T-helper 1 cell (primary cell): ENCODE results near the gene MYO16.
"Not testable (repeated sequence)": the region's sequence is repeated elsewhere in the genome, so short reads cannot be mapped to it uniquely, and the experiment has no call there.

ENCODE experiments used
- DNase-seq, 5 donors: peaks; one replicate each; pipeline ENCODE4 v3.0.0-alpha.2; 2012 to 2020

Gene MYO16

DNA sequence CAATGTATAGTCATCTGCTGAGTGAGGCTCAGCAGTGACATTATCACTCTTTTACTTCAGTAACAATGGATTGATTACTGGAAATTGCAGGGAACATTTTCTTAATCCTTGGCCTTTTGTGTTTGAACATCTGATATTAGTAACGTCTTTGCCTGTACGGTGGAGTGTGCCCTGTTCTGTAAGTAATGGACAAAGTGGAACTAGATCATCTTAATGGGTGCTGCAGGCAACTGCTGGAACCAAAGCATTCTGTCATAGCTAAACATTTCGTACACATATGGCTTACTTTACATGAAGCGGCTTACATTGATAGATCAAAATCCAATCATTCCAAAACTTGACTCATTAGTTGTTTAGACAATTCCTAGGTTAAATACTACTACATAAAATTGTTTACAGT is 114.1 kb downstream of the MYO16 start:
- no peak for DNase-seq

DNA sequence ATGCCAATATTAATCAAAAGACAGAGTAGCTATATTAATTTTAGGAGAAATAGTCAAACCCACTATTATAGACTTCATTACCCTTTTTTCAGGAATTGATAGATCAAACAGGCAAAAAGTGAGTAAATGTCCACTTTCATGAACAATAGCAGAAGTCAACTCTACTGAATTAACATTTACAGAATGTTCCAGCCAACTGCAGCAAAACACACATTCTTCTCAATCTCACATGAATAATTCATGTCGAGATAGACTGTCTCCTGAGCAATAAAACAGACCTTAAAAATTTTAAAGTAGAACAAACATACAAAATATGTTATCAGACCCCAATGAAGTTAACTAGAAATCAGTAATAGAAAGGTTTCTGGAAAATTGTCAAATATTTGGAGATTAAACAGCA is 118.4 kb downstream of the MYO16 start:
- DNase-seq, result no peak

DNA sequence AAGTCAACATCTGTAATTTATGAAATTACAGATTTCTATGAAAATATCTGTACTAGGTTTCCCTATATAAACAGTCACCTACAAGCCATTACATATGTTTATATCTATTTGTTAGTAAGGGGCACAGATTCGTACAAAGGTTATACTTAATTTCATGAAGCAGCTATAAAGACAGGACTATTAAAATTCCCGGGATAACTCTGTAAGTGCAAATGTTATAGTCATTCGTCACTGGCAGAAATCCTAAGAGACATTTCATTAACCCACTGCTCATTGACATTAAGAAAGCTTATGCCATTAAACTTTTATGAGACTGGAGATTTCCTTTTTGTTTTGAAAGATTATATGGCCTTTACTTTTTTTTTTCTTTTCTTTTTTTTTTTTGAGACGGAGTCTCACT is 122.9 kb downstream of the MYO16 start:
- DNase-seq, result no peak

DNA sequence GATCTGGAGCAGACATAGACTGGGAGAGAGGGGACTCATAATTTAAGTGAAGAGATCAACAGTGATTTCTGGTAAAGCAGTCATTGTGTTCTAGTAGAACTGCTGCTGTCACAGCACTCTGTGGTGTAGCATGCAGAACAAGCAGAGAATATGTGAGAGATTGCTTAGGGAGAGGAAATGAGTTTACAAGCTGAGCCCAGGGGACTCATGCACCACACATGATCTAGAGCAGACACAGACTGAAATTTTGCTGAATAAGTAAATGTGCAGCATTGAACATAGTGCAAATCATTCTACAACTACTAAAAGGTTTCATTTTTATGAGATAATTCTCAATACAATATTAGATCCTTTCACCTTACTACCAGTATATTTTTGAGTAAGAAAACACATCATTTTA is 125.7 kb downstream of the MYO16 start:
- no peak for DNase-seq

DNA sequence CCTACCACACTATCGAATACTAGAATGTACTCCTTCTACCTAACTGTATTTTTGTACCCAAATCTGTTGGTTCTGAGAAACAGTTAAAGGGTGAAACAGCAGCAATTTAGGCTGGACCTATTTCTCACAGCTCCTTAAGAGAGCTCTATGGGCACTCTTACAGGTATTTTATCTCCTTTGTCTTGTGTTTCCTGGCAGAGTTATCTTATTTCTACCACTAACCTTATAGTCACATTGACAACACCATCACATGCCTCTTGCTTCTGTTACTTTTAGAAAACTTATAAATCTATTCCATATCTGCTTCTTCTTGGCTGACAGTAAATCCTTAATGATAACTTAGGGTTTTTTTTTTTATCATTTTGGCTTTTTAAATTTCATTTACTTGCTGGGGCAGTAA is 130.7 kb downstream of the MYO16 start:
- DNase-seq, result no peak

DNA sequence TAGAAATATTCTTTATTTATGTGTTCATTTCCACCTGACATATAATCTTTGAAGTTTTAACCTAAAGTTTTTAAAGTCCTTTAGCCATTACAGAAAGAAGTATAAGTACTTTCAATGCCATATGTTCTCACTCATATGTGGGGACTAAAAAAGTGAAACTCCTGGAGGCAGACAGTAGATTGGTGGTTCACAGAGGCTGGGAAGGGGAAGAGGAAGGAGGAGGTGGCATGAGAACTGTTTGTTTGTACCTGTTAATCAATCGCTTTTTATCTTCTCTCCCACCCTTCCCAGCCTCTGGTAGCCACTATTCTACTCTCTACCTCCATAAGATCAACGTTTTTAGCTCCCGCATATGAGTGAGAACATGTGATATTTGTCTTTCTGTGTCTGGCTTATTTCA is 131.1 kb downstream of the MYO16 start:
- no peak for DNase-seq

DNA sequence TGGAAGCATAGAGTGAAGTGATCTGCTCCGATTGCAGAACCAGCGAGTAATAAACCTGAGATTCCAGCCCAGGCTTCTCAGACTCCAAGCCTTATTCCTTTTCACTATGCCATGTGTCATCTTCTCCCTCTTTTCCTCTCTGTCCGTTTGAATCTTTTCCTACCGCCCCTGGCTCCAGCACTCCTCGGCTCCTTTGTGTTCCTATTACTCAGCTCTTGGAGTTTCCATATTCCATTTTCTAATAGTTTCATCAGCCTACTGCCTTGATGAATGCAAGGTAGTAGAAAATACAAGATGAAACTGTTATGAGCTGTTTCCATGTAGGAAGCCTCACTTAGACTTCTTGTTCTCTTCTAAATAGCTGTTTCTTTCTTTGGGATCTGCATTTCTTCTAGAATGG is 138.6 kb downstream of the MYO16 start:
- no peak for DNase-seq

DNA sequence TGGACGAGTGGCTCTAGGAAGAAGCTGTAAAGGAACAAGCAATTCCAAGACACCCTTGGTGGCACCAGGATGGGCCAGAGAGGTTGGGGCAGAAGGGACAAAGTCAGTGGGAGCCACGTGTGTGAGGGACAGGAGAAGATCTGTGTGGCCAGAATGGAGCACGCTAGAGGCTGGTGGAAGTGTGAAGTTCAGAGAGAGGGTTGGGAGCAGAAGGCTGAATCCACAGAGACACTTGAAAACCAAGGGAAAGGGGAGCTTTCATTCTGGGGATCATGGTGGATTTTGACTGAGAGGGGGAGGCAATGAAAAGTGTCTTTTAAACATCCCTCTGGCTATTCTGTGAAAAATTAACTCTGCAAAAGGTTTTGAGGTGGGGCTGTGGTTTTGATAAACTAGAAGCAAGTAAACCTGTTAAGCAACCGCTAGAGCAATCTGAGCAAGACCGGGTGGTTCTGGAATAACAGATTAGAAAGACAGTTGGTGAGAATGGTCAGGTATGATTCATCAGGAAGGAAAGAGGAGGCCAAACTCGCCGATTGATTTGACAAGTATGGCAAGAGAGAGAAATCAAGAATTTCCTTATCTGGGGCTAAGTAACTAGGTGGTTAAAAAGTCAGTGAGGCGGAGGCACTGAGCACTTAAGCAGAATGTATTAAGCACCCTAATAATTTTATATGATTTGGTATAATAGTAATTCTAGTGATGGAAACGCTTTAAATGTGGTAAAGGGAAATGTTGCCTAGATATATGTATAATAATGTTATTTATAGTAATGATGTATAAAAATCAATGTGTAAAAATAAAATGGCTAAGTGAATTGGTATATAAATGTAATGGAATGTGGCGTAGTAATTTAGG is 140.0 kb downstream of the MYO16 start:
- DNase-seq, result no peak

DNA sequence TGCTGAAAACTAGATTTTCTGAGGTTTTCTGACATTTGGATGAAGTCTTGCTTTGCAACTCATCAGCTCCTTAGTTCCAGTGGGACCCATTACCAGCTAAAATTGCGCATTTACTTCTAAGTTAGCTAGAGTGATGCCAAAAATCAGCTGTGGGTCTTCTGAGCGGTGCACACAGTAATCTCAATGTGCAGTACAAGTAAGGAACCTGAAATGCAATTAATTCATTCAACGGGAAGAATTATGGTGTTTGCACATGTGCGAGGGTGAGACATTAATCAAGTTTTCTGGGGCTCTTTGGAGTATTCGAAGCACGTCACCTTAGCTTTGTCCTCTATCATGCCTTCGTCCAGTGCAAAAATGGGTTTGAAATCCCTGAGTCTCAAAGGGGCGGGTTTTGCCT is 146.2 kb downstream of the MYO16 start:
- DNase-seq, result no peak

DNA sequence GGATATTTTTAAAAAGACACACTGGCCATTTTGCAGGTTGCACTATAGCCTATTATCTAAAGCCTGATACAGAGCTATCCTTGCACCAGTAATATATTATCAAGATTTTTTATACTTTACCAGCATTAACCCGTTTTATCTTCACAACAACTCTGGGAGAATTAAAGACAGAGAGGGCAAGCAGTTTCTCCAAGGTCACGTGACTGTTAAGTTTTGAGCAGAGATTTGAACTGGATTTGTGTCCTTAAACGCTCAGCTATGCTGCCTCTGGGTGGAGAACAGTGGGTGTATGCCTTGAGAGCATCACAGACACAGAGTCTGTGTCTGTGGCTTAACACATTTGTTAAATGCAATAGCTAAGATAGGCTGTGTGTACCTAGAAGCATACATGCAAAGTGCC is 147.2 kb downstream of the MYO16 start:
- no peak for DNase-seq

DNA sequence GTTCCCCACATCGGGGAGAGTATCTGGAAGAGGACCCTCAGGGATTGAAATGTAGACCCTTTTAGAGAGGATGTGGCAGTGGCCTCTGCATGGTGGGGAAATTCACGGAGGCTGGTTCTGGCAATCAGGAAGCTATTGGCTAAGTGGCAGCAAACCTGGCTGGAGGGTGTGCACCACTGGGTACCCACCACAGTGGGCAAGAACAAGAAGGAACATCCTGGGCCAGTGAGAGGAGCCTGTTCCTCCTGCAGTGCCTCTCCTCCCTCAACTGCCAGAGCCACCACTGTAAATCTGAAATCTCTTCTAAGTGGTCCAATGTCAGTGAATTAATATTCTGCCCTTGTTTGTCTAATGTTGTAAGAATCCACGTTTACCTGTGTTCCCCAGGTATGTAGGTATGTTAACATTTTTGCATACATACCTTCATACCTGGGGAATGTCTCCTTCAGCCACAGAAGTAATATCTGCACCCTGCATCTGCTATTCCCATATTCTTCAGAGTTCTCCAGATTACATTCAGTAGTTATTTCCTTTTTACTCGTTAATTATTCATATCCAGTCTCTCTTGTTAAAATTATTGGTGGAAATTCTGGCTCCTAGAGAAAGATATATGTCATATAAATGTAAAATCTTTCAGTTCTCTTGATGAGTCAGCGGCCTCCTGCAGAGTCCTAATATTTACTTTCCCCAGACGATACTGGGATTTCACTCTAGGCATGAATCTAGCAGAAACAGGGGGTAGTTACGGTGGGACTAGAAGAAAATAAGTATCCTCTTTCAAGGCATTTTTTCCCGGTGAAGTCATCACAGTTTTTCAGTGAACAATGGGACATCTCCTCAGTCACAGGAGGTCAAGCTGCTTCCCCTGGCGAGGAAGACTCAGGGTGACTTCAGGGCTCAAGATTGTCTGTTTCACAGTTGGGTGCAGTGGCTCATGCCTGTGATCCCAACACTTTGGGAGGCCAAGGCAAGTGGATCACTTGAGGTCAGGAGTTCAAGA is 148.3 kb downstream of the MYO16 start:
- no peak for DNase-seq

DNA sequence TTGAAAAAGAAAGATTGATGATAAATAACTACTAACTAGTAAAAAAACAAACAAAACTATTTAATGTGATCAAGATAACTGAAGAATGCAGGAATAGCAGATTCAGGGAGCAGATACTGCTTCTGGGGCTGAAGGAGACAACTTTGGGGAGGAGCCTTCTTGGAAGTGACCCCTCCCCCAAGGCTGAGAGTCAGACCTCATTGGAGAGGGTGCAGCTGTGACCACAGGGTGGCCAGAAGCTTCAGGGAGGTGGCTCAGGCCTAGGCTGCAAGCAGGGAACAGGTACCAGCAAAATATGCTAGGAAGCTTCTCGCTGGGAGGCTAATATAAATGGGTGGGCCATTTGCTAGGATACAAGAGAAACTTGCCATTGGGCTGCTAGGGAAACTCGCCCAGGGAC is 149.9 kb downstream of the MYO16 start:
- DNase-seq, result no peak

DNA sequence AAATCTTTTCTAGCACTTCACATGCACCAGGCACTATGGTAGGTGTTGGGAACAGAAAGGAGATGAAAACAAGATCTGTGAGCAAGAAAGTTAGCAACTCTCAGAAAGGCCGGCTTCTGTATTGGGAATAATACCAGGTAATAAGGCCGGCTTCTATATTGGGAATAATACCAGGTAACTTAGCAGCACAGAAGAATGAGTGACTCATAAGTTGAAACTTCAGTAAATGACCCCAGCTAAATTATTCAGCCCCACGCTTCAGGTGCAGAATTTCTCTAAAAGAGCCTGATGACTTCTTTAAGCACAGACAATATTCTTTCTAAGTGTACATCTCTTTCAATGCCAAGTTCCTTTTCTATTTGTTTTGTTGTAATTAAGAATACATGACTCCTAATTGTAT is 151.3 kb downstream of the MYO16 start:
- DNase-seq, result no peak

DNA sequence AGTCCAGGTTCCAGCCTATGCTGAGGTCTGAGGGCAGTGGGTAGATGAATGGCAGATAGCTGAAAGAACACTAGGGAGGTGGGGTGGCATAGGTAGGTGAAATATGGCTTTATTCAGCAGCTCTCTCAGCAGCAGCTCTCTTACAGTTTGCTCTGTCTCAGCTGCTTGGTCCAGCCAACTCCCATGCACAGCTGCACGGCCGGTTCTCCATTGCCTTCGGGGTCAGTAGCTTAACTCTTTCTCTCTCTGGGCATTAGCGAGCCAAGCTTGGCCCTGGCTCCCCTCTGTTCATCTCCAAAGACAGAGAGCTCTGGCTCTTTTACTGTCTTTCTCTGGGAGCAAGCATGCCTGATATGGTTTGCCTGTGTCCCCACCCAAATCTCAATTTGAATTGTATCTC is 151.9 kb downstream of the MYO16 start:
- no peak for DNase-seq

DNA sequence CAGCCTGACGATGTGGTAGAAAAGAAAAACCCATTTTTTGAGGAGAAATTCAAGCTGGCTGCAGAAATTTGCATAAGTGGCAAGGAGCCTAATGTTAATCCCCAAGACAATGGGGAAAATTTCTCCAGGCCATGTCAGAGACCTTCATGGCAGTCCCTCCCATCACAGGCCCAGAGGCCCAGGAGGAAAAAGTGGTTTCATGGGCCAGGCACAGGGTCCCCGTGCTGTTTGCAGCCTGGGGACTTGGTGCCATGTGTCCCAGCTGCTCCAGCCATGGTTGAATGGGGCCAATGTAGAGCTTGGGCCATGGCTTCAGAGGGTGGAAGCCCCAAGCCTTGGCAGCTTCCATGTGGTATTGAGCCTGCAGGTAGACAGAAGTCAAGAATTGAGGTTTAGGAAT is 153.1 kb downstream of the MYO16 start:
- DNase-seq, result not testable (repeated sequence)

DNA sequence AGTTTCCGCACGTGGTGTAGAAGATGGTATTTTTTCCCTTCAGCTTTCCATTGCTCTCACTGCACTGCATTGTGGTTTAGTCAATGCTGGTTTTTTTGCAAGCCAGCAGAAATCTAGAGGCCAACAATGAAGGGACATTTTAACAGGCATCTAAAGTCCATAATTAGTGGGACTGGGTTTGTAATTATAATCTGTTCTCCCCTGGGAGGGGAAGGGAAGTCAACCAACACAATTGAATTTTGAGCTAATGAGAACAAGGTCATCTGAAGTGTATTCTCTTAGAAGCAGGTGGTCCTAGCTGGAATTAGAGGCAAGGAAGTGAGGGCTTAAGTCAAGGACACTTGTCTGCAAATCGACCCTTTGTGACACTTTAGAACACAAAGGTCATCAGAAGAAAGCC is 156.4 kb downstream of the MYO16 start:
- no peak for DNase-seq

DNA sequence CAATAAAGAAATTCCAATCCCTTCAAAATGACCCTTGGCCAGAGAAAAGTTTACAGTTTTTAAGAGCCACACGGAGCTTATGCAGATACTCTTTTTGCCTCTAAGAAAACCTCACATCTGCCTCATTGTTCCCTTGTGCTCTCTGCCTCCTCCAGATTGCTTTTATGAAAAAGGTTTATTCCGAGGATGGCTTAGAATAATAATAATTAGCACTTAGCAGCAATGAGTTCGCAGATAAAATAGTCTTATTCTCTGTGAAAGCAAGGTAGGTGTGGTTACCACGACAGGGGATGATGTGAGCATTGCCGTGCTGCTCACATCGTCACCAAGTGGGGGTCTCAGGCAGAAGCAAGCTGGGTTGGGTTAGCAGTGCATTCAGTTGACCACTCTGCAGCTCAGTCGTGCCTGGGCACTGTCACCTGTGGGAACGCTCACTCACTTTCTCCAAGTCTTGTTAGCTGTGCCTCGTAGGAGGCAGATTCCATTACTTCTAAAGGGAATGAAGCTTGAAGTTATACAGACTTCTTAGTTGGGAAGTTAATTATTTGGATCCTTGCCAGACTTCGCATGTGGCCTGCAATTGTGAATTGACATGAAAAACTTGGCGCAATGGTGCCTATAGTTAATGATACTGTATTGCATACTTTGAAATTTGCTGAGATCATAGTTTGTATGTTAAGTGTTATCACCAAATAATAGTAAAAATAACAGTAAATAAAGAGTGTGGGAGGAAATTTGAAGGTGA is 157.2 kb downstream of the MYO16 start:
- no peak for DNase-seq

DNA sequence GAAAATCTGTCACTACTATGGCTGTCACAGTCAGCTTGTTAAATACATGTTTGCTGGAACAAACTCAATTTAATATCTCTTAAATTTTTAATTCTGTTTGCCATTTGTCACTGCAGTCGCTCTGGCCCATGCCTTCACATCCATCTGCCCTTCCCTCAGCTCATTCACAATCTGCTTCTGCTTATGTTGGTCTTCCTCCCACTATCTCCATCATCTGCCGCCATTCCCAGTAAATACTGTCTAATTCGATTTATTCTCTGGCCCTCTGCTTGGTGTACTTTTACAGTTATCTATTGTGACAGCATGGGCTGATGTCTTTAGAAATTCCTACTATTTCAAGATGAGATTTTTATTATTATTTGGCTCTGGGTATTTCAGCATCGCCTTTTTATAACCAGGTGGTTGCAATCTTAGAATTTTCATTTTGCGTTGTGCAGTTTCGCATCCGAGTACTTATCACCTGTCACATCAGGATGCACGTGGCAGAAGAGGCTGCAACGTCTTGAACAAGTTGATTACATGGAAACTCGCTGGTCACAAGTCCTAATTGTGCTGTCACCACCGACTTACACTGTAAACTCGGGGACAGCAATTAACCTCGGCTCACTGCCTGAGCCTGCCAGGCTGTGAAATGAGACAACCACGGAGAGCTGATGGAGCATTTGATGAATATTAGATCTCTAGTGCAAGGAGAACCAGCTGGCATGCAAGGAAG is 158.4 kb downstream of the MYO16 start:
- DNase-seq, result no peak

DNA sequence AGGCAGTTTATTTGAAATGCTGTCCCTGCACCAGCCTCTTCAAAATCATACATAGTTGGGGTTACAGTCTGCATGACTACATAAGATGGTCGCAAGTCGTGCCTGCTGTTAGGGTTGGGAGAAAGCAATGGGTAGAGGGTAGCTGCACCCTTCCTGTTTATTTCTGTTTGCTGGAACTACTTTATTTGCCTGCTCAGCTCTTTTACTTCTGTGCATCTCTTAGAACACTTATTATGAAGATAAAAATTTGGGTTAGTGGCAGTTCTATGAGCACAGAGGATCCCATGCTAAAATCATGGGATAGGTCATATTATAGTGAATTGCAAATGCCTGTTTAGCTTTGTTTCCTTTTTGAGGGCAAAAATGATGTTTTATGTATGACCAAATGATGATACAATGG is 160.1 kb downstream of the MYO16 start:
- DNase-seq, result no peak

DNA sequence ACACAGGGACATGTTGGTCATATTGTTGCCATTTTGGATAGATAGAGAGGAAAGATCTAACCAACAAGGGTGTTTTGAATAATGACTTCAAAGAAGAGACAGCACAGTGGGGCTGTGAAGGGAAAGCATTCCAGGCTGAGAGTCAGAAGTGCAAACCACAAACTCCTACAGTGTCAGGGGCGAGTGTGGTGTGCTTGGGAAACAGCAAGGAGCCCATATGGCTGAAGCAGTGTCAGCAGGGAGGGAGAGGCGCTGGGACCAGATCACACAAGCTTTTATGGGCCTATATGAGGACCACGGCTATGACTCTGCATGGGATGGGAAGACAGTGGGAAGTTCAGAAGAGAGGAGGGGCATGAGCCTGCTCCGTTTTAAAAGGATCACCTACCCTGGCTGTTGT is 166.4 kb downstream of the MYO16 start:
- no peak for DNase-seq

DNA sequence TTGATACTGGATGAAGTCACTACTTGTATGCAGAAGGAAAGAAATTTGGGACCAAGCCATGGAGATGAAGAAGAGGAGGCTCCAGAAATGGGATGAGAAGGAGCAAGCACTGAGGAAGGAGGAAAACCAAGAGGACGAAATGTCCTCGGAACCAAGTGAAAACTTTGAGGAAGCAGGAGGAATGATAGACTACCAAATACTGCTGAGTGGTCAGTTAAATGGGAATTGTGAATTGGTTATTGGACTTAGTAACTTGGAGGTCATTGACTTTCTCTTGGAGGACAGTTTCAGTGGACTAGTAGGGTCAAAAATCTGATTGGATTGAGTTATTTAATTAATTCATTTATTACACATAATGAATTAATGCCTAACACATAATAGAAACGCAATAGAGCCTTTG is 167.9 kb downstream of the MYO16 start:
- no peak for DNase-seq

DNA sequence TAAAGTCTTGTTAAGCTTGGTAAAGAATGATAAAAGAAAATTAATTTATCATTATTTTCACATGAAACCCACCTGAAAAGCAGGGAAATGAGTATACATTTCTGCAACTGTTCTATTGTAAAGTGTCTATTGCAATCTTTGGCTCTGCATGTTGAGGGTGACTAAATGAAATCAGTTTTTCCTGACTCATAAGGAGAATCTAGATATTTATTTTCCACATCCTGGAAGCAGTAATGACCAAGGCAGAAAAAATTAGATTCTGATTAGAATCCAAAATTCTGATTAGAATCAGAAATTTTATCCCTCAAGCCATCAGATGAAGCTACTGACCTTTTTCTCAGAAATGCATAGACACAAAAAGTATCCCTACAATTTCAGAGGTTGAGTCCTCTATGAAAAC is 178.4 kb downstream of the MYO16 start:
- no peak for DNase-seq

DNA sequence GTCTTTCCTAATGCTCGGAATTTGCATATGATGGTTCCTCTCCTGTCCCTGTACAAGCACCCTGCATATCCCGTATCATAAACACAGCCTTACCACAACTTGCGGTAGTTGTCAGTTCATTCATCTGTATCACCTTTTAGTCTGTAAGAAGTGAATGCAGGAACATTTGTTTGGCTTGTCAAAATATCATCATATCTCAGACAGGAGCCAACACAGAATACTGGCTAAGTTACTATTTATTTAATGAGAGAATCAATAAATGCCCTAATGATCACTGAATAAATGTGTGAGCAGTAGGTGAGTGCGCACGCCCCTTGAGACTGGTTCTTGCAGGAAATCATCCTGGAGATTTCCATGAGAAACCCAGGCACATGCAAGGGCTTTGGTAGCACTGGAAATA is 182.8 kb downstream of the MYO16 start:
- no peak for DNase-seq
